ENCODE data around the gene CCNF.

Gene CCNF

DNA sequence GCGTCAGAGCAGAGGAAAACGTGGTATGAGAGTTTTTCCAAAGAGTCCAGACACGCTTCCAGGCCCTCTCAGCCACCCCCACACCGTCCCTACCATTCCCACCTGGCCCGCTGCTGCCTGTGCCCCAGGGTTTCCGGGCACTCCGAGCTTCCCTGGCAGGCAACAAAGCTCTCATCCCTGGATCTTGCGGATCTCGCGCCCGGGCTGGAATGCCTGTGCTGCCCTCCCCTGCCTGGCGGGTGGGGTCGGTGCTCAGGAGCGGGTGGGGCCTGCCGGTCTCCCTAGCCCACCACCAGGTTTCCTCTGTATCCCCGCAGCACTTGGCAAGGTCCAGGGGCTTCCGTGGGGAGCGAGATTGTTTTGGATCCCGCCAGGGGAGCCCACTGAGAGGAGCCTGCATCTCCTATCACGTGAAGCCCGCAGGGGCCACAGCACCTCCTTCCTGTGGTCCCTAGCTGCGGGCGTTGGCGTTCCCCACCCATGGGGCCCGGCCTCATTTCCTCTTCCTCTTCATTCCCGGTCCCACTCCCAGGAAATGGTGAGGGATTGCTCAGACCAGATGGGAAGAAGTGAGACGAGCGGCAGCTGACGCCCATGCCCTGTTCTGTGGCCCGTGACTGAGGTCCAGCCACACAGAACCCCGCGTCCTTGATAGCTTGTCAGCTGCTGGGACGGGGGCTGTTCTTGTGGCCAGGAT, 56.7 kb downstream of the CCNF start:
- no peak for DNase-seq (ENCODE audit: low read depth)

DNA sequence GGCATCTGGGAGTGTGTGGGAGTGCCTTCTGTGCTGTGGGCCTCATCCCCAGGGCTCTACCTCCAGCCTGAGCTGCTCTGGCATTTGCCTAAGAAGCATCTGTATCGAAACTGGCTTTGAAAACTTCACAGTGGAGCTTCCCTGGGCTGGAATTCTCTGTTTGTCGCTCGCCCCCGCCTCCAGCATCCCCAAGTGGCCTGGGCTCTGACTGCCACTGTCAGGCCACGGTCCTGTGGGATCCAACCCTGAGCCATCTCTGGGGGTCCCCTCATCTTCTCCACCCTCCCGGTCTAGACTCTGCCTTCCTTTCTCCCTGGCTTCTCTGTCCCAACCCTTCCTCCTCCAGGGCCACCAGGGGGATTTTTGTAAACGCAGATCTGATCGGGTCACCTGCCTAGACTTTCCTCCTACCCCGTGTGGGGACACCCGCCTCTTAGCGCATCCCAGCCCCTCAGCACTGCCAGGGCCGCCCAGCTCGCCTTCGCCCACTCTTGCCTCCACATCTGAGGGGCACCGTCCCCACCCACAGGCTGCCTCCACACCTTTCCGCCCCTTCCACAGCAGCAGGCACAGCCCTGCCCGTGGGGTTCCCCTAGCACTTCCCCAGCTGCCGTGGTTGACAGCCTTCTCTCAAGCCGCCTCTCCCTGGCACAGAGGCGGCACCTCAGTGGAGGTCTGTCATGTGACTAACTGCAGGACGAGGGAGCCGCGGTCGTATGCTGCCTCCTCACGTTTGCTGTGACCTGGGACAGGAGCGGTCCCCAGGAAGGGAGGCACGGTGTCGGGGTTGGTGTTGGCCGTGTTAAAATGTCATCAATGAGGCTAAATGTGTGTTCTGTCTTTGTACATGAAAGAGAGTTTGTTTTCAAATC, 57.6 kb downstream of the CCNF start:
- peak; percentile 73 for DNase-seq (ENCODE audit: low read depth)

DNA sequence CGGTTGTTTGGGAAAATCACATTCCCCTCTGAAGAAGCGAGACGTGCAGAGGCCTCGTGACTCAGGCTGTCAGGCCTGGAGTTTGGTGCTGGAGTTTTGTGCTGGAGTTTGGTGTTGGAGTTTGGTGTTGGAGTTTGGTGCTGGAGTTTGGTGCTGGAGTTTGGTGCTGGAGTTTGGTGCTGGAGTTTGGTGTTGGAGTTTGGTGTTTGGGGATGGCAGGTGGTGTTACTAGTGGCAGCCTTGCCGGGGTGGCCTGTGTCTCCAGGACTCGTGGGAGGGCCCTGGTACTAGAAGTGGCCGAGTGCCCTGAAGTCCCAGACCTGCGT, 58.2 kb downstream of the CCNF start:
- no peak for DNase-seq (ENCODE audit: low read depth)

DNA sequence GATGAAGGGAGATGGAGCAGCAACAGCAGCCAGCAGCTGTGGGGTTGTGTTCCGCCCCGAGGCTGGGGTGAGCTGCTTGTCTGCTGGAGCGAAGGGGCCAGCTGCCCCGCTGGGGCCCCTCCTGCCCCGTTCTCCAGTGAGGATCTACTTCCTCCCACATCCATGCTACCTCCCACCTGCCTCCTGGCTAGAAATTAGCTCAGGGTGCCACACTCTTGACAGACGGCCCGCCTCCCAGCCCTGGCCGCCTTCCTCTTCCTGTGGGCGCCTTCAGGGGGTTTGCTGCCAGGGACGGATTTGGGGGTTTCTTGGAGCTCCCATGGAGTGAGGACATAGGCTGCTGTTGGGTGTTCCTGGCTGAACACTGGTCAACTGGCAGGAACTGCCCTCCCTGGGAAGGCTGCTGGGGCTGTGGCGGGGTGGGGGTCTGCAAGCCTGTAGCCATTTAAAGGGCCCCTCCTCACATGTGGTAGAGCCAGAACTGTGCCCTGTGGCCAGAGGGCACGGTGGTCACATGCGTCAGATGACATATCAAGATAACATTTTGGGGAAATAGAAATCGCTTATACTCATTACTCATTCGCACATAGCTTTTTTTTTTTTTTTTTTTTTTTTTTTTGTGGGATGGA, 58.8 kb downstream of the CCNF start:
- no peak for DNase-seq (ENCODE audit: low read depth)

DNA sequence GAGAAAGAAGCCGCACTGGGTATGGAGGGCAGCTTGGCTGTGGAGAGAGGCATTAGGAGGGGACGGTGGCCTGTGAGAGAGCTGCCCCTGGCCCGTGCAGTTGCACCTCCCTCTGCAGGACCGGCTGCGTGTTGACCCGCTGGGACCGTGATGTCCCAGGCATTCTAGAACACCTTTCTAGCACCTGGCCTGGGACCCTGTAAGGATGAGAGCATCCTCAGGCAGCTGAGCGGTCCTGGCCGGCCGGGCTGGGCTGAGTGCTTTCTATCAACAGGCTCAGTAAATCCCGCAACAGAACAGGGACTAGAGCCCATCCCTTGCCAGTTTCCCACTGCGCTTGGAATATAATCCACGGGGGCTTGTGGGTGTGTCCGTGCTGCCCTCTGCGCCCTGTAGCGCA, 60.3 kb downstream of the CCNF start:
- DNase-seq (ENCODE audit: low read depth): no peak

DNA sequence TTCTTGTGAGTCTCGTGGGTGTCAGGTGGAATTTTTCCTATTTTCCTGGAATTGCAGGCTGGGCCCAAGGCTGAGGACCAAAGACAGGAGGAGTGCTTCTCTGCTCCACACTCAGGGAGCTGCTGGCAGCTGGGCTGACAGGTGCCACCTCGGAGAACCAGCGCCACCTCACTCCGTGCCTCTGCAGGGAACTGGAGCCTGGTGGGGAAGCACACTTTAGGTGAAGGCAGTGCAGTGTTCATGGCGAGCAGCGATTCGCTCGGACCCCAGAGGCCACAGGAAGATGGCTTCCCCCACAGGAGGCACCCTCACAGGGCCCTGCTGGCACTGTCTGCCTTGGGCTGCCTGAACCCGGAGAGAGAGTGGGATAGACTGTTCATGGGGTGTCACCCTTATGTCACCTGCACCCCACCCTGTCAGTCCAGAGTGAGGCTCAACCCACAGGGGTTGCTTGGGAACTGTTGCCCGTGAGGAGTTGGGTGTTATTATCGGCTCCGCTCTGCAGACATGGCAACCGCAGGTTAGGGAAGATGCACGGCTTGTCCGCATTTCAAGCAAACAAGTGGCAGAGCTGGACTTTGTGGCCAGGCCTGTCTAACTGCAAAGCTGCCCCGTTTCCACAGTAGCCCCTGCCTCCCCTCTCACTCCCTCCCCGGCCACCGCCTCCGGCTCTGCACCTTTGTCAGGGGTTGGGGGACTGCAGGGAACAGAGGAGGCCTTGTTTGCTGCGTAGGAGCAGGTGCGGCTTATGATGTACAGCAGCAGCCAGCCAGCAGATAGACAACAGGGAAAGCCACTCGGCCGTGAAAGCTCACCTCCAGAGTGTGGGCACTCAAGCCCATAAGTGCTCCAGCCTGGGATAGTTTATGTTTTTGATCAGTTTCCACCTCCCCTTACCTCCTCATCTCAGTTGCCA, 61.2 kb downstream of the CCNF start:
- DNase-seq (ENCODE audit: low read depth): no peak

DNA sequence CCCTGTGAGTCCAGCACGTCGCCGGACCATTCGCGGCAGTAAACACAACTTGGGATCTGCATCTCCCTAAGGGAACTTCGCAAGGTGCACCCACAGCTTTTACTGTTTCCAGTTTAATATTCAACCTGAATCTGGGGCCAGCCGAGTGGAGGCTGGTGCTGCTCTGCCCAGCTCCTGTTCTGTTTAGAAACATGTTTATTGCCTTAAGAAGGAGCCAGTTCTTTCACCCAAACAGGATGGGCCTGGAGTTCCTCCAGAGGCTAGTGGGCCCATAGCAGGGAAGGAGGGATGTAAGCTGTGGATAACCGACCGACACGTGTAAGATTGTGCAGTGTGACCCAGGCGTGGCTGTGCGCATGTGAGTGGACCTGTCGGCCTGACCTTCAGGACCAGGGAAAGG, 63.0 kb downstream of the CCNF start:
- DNase-seq (ENCODE audit: low read depth): no peak

DNA sequence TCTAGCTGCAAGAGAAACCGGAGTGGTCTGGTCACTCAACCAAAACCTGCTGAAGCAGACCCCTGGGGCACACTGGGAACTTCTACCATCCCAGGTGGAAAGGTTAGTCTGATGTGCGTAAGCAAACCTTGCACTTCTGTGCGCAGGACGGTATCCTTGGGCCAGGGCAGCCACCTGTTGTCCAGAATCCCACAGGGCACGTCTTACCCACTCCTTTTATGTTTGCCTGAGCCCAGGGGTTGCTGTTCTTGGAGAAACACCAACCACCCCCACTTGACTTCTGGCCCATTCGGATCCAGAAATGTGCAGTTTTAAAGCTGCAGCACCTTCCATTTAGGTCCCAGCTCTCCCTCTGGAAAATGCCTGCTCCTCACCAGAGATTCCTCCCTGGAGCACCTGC, 64.4 kb downstream of the CCNF start:
- no peak for DNase-seq (ENCODE audit: low read depth)

DNA sequence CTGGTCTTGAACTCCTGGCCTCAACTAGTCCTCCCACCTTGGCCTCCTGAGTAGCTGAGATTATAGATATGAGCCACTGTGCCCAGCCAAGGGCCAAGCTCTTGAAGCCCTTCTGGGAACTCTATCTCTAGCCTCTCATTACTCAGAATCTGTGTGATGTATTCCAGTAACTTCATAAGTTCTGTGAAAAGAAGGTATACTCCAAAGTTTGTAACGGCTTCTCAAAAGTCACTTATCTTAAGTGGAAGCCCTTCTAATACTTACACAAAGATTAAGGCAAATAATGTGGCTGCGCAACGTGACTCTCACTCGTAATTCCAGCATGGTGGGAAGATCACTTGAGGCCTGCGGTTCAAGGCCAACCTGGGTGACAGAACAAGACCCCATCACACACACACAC, 65.4 kb downstream of the CCNF start:
- no peak for DNase-seq (ENCODE audit: low read depth)

DNA sequence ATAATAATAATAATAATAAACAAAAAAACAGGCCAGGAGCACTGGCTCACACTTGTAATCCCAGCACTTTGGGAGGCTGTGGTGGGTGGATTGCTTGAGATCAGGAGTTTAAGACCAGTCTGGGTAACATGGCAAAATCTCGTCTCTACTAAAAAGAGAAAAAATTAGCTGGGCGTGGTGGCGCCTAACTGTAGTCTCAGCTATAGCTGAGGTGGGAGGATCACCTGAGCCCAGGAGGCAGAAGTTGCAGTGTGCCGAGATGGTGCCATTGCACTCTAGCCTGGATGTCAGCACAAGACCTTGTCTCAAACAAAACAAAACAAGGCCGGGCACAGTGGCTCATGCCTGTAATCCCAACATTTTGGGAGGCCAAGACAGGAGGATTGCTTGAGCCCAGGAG, 65.8 kb downstream of the CCNF start:
- DNase-seq (ENCODE audit: low read depth): no peak

DNA sequence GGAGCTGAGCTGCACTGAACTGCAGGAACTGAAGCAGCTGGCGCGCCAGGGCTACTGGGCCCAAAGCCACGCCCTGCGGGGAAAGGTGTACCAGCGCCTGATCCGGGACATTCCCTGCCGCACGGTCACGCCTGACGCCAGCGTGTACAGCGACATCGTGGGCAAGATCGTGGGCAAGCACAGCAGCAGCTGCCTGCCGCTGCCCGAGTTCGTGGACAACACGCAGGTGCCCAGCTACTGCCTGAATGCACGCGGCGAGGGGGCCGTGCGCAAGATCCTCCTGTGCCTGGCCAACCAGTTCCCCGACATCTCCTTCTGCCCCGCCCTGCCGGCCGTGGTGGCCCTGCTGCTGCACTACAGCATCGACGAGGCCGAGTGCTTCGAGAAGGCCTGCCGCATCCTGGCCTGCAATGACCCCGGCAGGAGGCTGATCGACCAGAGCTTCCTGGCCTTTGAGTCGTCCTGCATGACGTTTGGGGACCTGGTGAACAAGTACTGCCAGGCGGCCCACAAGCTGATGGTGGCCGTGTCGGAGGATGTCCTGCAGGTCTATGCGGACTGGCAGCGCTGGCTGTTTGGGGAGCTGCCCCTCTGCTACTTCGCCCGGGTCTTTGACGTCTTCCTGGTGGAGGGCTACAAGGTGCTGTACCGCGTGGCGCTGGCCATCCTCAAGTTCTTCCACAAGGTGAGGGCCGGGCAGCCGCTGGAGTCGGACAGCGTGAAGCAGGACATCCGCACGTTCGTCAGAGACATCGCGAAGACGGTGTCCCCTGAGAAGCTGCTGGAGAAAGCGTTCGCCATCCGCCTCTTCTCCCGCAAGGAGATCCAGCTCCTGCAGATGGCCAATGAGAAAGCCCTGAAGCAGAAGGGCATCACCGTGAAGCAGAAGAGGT, 67.2 kb downstream of the CCNF start:
- no peak for DNase-seq (ENCODE audit: low read depth)

DNA sequence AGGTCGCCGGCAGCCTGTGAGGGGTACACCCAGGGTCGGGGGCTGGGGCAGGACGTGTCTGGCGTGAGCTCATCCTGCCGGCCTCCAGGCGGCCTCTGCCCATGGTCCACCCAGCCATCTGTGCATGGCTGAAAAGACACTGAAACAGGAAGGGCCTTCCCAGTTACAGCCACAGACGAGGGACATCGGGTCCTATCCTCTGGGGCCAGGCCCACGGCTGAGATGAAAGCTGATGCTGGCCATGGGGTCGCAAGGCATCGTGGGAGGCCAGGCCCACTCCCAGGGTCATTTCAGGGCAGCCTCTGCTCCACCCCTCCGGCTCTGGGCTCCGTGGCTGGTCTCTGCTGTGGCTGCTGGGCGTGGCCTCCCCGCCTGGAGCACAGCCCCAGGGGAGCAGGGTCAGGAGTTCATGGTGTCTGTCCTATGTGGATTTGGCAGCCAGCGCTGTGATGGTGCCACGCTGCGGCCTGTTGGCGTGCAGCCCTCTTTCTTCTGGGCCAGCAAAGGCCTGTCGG, 67.9 kb downstream of the CCNF start:
- no peak for DNase-seq (ENCODE audit: low read depth)

DNA sequence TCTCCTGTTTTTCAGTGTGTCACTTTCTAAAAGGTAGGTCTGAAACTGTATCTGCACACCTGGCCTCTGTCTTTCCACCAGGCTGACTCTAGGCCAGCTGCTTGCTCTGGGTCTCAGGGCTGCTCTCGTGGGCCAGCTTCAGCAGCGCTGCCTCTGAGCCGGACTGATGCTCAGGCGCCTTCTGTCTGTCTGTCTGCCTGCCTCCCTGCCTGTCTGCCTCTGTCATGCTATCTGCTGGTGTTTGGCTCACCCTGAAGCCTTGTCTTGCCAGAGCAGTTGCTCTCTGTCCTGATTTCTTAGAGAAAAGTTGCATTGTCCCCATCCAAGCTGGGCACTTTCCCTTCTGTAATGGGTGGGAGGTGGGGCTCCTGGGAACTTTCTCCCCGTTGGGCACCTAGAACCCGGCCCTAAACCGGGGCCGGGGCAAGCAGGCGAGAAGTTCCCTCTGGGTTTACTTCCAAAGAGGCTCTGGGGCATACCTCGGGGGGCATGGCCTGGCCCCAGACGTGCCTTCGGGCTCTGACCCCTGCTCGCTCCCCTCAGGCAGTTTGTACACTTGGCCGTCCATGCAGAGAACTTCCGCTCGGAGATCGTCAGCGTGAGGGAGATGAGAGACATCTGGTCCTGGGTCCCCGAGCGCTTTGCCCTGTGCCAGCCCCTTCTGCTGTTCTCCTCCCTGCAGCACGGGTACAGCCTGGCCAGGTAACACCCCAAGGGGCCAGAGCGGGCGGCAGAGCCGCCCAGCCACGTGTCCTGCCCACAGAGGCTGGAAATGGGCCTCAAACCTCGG, 68.6 kb downstream of the CCNF start:
- no peak for DNase-seq (ENCODE audit: low read depth)

DNA sequence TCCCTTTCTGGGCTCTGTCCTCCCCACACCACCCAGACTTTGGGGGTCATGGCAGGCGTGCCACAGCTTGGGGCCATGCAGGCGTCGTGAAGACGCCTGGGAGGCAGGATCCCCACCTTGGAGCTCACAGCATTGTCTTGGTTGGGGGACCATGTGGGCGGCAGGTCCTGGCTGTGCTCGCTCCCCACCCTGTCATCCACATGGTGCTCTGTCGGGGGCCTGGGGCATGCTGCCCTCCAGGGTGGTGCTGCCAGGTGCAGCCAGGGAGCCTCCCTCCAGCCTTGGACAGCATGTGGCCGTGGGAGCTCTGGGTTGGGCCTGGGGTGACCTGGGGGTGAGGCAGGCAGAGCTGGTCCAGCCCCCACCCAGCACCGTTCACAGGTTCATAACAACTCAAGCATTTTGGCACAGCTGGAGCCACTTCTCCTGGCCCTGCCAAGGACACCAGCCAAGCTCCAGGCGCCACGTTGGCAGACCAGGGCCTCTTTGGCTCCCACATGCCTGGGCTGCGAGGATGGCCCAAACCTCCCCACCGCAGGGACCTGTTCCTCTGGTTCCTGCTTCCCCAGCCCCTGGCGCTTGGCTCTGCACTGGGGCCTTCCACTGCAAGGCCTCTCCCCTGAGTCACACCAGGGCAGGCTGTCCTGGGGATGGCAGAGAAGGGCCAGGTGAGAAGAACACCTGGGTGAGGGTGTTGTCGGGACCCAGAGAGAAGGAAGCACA, 69.4 kb downstream of the CCNF start:
- no peak for DNase-seq (ENCODE audit: low read depth)

DNA sequence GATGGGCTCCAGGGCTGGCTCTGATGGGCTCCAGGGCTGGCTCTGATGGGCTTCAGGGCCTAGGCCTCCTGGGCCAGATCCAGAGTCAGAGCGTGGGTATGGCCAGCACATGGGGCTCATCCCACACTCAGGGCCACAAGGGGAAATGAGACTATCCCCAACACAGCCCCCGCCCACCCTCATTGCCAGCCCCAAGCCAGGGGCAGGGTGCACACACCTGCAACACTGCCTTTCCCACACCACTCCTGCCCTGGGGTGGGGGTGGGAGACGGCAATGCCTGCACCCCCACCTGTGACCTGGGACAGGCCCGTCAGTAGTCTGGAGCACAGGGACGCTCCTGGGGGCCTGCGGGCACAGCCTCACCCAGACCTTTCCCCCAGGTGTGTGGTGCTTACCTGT, 70.2 kb downstream of the CCNF start:
- no peak for DNase-seq (ENCODE audit: low read depth)

DNA sequence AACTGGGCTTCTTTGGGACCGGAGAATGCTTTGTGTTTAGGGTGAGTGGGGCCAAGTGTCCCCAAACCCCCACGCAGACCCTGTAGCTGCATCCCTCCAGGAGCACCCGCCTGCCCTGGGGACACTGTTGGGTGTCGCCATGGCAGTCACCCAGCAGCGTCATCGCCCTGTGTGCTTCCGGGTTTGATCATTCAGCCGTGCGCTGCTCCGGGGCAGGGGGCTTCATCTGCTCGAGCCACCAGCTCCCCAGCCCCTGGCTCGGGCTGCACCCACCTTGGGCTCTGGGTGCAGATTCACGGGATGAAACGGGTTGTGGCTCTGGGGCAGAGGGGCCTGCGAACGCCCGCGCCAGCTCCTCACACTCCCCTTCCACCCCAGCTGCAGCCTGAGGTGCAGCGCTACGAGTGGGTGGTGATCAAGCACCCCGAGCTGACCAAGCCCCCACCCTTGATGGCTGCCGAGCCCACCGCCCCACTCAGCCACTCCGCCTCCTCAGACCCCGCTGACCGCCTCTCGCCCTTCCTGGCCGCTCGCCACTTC, 70.7 kb downstream of the CCNF start:
- no peak for DNase-seq (ENCODE audit: low read depth)

DNA sequence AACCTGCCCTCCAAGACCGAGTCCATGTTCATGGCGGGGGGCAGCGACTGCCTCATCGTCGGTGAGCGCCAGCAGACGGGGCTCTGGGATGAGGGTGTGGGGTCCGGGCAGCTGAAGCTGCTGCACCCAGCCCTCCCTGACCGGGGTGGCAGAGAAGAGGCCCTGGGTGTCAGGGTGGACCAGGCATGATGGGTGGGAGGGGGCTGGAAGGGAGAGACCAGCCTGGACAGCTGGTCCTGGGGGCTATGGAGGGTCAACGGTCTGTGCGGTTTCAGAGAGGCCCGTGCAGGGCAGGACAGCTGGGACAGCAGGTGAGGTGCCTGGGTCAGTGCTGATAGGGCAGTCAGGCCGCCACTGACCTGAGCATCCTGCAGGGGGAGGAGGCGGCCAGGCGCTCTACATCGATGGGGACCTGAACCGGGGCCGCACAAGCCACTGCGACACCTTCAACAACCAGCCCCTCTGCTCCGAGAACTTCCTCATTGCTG, 71.2 kb downstream of the CCNF start:
- no peak for DNase-seq (ENCODE audit: low read depth)

DNA sequence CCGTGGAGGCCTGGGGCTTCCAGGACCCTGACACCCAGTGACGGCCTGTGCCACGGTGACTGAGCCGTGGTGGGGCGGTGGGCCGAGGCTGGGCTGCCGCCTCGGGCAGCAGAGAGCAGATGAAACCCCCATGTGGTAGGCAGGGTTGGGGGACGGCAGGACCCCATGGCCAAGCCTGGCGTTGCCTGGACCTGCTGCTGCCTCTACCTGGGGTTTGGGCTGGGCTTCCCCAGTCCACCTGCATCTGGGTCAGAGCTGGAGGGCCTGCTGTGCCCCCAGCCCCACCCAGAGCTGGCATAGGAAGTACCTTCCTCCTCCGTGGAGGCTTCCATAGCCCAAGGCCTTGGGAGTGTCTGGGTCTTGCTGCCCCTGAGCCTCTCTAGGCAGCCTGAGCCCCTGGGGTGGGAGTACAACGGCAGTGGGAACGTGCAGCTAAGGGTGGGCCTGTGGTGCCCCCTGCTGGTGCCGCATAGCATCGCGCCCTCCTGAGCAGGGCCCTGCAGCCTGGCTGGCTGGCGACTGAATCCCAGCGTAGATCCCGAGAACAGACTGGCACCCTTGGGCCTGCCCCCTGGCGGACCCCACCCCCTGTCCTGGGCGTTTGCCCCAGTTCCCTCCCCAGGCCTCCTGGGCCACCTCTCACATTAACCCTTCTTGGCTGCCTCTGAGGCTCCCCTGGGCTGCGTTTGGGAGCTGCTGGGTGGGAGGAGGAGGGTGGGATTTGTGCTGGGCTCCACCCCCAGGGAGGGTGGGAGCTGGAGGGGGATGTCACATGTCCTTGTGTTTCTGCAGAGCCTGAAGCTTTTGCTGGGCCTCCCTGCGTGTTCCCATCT, 71.9 kb downstream of the CCNF start:
- peak; percentile 64 for DNase-seq (ENCODE audit: low read depth)
